Coronary artery (tissue), 2 donors: ENCODE results near the gene UGT1A10.

Experiments used
- DNase-seq: peaks from one replicate; pipeline ENCODE4 v3.0.0-alpha.2; 2017; ENCODE audit warnings: low spot score
- H3K27ac ChIP-seq, 2 donors: fragments of 200-600 bp; sonication (generic); one replicate each; pipeline ENCODE4 v1.5.1; 2016 to 2019
- H3K4me3 ChIP-seq: fragments of 200-600 bp; sonication (generic); 2 replicates; pipeline ENCODE4 v1.5.1; 2016; ENCODE audit warnings: mild to moderate bottlenecking, moderate library complexity
- TF ChIP-seq, protein P1 (sequence below): fragments of 200-600 bp; sonication (generic); IDR thresholded peaks from one replicate; pipeline ENCODE4 v1.5.1; 2019; ENCODE audit warnings: antibody characterized with exemption

UGT1A10 gene

DNA sequence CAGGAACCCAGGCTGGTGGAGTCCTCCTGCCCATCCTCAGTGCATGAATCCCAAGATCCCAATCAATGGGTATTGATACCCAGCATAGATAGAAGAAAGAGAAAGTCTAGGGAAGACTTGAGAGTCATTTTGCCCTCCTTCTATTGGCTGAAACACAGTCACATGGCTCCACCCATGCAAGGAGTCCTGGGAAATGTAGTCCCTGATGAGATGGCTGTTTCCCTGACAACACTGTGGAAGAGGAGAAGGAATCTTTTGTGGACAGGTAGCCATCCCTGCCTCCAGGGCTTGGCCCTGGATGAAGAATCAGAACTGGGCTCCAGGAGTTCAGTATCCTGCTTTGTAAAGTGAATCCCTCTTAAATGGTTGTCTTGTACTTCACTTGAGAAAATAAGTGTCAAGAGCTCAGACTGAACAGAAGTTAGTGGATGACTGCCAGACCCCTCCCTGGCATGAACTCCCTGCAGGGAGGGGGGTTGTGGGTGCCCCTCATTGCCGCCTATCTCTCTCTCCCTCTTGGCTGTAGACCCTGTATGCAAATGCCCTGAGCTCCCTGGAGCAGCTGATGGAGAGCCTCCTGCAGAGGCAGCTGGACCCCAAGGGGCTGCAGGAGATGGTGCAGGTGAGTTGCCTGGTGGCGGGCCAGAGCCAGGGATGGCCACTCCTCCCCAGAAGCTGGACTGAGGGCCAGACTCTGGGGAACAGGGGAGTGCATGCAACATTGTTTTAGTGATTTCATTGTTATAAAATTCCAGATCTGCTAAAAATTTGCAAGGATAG is 178.0 kb downstream of the UGT1A10 start:
- TF ChIP-seq, protein P1, sequence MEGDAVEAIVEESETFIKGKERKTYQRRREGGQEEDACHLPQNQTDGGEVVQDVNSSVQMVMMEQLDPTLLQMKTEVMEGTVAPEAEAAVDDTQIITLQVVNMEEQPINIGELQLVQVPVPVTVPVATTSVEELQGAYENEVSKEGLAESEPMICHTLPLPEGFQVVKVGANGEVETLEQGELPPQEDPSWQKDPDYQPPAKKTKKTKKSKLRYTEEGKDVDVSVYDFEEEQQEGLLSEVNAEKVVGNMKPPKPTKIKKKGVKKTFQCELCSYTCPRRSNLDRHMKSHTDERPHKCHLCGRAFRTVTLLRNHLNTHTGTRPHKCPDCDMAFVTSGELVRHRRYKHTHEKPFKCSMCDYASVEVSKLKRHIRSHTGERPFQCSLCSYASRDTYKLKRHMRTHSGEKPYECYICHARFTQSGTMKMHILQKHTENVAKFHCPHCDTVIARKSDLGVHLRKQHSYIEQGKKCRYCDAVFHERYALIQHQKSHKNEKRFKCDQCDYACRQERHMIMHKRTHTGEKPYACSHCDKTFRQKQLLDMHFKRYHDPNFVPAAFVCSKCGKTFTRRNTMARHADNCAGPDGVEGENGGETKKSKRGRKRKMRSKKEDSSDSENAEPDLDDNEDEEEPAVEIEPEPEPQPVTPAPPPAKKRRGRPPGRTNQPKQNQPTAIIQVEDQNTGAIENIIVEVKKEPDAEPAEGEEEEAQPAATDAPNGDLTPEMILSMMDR = no peak
- no peak overlapping the region for H3K4me3 ChIP-seq
- no peak overlapping the region for H3K27ac ChIP-seq
- peak; percentile 43 for DNase-seq

DNA sequence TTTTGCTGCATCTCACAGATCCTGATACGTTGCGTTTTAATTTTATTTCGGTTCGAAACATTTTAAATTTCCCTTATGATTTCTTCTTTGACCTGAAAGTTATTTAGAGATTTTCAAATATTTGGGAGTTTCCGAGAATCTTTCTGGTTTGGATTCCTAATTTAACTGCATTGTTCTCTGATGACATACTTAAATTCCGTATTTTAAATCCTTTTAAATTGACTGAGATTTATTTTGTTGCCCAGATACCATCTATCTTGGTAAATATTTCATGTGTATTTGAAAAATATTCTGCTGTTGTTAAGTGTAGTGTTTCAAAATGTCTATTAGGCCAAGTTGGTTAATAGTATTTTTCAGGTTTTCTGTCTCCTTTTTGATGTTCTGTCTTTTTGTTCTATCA is 179.6 kb downstream of the UGT1A10 start:
- H3K27ac ChIP-seq = no peak overlapping the region
- TF ChIP-seq, protein P1 = no peak
- DNase-seq = no peak
- H3K4me3 ChIP-seq = no peak overlapping the region

DNA sequence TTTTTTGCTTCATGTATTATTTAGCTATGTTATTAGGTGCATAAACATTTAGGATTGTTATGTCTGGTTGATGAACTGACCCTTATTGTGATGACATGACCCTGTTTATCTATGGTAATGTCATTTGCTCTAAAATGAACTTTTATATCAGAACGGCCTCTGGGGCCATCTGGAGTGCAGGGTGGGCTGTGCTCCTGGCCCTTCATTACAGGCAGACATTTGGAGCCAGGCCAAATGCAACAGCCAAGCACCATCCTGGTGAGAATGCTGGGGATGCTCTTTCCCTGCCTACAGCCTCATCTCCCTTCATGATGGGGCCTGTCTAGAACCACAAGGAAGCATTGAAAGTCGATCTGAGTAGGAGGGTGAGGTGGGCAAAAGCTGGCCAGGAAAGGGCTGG is 180.1 kb downstream of the UGT1A10 start:
- TF ChIP-seq, protein P1 = no peak
- Histone ChIP-seq H3K27ac (no peak overlapping the region), H3K4me3 (no peak overlapping the region)
- peak; percentile 12 for DNase-seq

DNA sequence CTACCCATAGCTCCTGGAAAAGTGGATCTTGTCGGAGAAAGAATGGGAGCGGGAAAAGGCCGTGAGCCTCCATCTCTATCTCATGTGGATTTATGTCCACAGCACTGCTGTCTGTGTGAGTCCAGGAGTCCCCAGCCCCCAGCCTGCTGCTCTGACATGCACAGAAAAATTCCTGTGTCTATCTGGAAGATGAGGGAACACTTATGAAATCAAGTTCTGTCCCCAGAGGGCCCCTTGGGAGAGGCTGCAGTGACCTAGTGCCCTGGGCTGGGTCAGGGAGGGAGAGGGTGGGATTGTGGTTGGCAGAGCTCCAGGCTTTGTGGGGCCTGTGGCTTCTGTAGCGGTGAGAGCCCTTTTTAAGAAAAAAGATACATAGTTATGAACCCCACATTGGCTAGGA is 180.5 kb downstream of the UGT1A10 start:
- Histone ChIP-seq H3K4me3 (no peak overlapping the region), H3K27ac (no peak overlapping the region)
- peak; percentile 57 for DNase-seq
- TF ChIP-seq, protein P1 = no peak

DNA sequence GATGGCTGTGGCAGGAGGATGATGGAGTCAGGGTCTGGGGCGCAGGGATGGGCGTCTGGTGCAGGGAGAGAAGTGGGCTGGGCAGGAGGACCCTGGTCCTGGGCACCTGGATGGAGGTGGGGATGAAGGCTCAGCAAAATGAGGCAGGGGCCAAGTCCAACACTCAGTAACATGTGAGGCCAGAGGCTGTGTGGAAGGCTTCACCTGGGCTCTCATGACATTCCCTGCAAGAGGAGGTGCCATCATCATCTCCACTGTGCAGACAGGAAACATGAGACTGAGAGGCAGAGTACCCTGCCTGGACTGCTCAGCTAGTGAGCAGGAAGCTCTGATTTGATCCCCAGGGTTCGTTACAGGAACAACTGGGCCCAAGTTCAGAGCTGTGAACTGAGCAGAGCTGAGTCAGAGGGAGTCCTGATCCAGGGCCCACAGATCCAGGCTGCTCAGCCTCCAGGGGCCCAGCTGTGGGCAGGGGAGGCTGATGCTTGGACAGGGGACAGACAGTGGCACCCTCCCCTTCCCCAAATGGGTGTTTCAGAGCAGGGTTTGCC is 181.2 kb downstream of the UGT1A10 start:
- TF ChIP-seq, protein P1 = no peak
- Histone ChIP-seq H3K27ac (no peak overlapping the region), H3K4me3 (no peak overlapping the region)
- peak; percentile 64 for DNase-seq

DNA sequence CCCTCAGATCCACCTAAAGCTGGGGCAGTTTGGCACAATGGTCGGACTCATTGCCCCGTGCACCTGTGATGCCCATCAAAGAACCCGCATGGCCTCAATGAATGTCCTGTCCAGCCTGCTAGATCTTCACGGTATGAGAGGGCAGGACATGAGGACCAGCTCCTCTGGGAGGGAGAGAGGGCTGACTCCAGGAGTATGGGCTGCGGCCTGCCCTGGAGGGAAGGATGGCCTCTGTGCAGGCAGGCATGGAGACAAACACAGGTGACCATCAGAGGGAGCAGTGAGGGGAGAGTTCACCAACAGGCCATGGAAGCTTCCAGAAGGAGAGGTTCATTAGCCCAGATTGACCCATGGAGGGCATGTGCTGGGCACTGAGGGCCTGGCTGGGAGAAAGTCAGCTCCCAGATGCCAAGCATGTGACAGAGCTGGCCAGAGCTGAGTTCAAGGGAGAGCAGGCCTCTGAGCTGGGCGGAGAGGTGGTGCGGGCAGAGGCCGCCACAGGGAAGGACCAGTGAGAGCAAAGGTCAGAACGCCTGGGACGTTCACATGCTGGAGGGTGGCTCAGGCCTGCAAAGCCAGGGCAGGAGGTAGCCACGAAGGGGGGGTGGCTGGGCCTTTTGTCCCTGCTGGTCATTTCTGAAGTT is 181.9 kb downstream of the UGT1A10 start:
- peak; percentile 54 for DNase-seq
- no peak overlapping the region for H3K4me3 ChIP-seq
- H3K27ac ChIP-seq = no peak overlapping the region
- TF ChIP-seq, protein P1 = no peak
